B cell (primary cell): Measurements from ENCODE around the gene GNL3. TPM values are rescaled to one million over a fixed set of nuclear protein-coding genes. Genes with fewer than 3 reads are reported as not detected.

ENCODE experiments used
- ATAC-seq: fragments of 200-7000 bp; cut with Tn5 transposase; one replicate; pipeline ENCODE4 v1.10.0; 2021; ENCODE audit warnings: low read depth, mild to moderate bottlenecking, moderate number of reproducible peaks, moderate library complexity
- CTCF ChIA-PET: fragments of 350-600 bp; sonication (Branson Sonifier 250); formaldehyde crosslinking; loops from one replicate; lab custom pipeline; 2021; ENCODE audit warnings: antibody characterized with exemption, inconsistent platforms; lab: Charles Lee
- POLR2A ChIA-PET: fragments of 350-600 bp; sonication (Branson Sonifier 250); formaldehyde crosslinking; loops from one replicate; lab custom pipeline; 2021; ENCODE audit warnings: antibody characterized with exemption; lab: Charles Lee
- DNase-seq: peaks from one replicate; pipeline ENCODE4 v3.0.0; 2013
- H2AFZ ChIP-seq: 2 replicates; pipeline ENCODE4 v1.6.1; 2012; ENCODE audit warnings: mild to moderate bottlenecking, low read depth, low read length; ENCODE audit not compliant: insufficient read depth, poor library complexity, severe bottlenecking
- H3K27ac ChIP-seq, 2 donors: 1 replicate in 1 of 2; 2 replicates in 1 of 2; pipeline ENCODE4 v1.5.1; 2012 to 2013; ENCODE audit warnings: low read length in 2 of 2, mild to moderate bottlenecking in 2 of 2, moderate library complexity in 1 of 2
- H3K27me3 ChIP-seq, 4 experiments: fragments of 200-600 bp in 1 of 4; sonication (generic) in 1 of 4; replicated peaks in 1 of 4; 1 replicate in 2 of 4; 2 replicates in 2 of 4; pipeline versions ENCODE4 v1.6.1 to v1.7.0; 2013 to 2016; ENCODE audit warnings: low read length in 3 of 4, mild to moderate bottlenecking in 2 of 4, mixed read lengths in 1 of 4, moderate library complexity in 1 of 4; ENCODE audit not compliant: insufficient read depth in 4 of 4, control insufficient read depth in 3 of 4; ENCODE audit errors: control extremely low read depth in 1 of 4
- H3K36me3 ChIP-seq, 2 experiments: replicated peaks in 1 of 2; 1 replicate in 1 of 2; 2 replicates in 1 of 2; pipeline versions ENCODE4 v1.6.1 to v1.7.1; 2013; ENCODE audit warnings: low read length in 1 of 2; ENCODE audit not compliant: insufficient read depth in 2 of 2, control insufficient read depth in 1 of 2; ENCODE audit errors: control extremely low read depth in 1 of 2, extremely low read depth in 1 of 2
- H3K4me1 ChIP-seq, 2 donors: fragments of 200-600 bp in 1 of 2; sonication (generic) in 1 of 2; 1 replicate in 1 of 2; 2 replicates in 1 of 2; pipeline versions ENCODE4 v1.5.1 to v1.6.1; 2013 to 2017; ENCODE audit warnings: low read length in 2 of 2; ENCODE audit not compliant: control insufficient read depth in 2 of 2, insufficient read depth in 2 of 2
- H3K4me2 ChIP-seq: replicated peaks from 2 replicates; pipeline ENCODE3; 2012; ENCODE audit warnings: mild to moderate bottlenecking, low read depth, low read length; ENCODE audit not compliant: poor library complexity, severe bottlenecking
- H3K4me3 ChIP-seq, 5 experiments: fragments of 200-600 bp in 1 of 5; sonication (generic) in 1 of 5; 1 replicate in 3 of 5; 2 replicates in 2 of 5; pipeline versions ENCODE4 v1.5.1 to v1.7.0; 2011 to 2016; ENCODE audit warnings: low read length in 4 of 5, mild to moderate bottlenecking in 4 of 5, low read depth in 2 of 5, control low read depth in 1 of 5, moderate library complexity in 1 of 5; ENCODE audit not compliant: insufficient read depth in 1 of 5; ENCODE audit errors: control extremely low read depth in 1 of 5, extremely low read depth in 1 of 5
- H3K79me2 ChIP-seq: fragments of 200-600 bp; sonication (generic); one replicate; pipeline ENCODE4 v1.6.0; 2016; ENCODE audit warnings: low read length; ENCODE audit not compliant: control insufficient read depth, insufficient read depth
- H3K9ac ChIP-seq: fragments of 200-600 bp; sonication (generic); 2 replicates; pipeline ENCODE4 v1.6.1; 2017; ENCODE audit warnings: mild to moderate bottlenecking, low read length, moderate library complexity
- H3K9me3 ChIP-seq, 3 donors: one replicate each; pipeline versions ENCODE4 v1.6.1 to v1.7.1; 2013; ENCODE audit warnings: low read length in 2 of 3; ENCODE audit not compliant: control insufficient read depth in 2 of 3, insufficient read depth in 1 of 3; ENCODE audit errors: control extremely low read depth in 1 of 3
- H4K20me1 ChIP-seq: 2 replicates; pipeline ENCODE4 v1.6.0; 2012; ENCODE audit warnings: mild to moderate bottlenecking, low read length; ENCODE audit not compliant: insufficient read depth, control insufficient read depth, poor library complexity, severe bottlenecking
- H3K27ac Mint-ChIP-seq: one replicate; pipeline ENCODE4 v1.8.0; 2021; ENCODE audit warnings: mixed read lengths
- H3K27me3 Mint-ChIP-seq: one replicate; pipeline ENCODE4 v1.8.0; 2021; ENCODE audit warnings: mixed read lengths
- H3K4me1 Mint-ChIP-seq: one replicate; pipeline ENCODE4 v1.8.0; 2021; ENCODE audit warnings: mixed read lengths
- H3K4me3 Mint-ChIP-seq: one replicate; pipeline ENCODE4 v1.8.0; 2021; ENCODE audit warnings: mixed read lengths
- H3K9me3 Mint-ChIP-seq: one replicate; pipeline ENCODE4 v1.8.0; 2022; ENCODE audit warnings: mixed read lengths; ENCODE audit not compliant: insufficient read depth
- CTCF ChIP-seq: fragments of 200-600 bp; IDR thresholded peaks from one replicate; pipeline ENCODE4 v1.8.0; 2022; ENCODE audit warnings: antibody characterized with exemption, mild to moderate bottlenecking
- EZH2 ChIP-seq: IDR thresholded peaks from 2 replicates; pipeline ENCODE4 v1.6.1; 2012; ENCODE audit warnings: borderline replicate concordance, low read depth, mild to moderate bottlenecking, moderate library complexity, low read length; ENCODE audit not compliant: insufficient read depth, poor library complexity, severe bottlenecking
- WGBS: methylation state at CpG from one replicate; pipeline ENCODE4 v1.1.5; 2013; ENCODE audit warnings: missing lambda C conversion rate; ENCODE audit not compliant: insufficient coverage; 5-methylcytosine and 5-hydroxymethylcytosine counted together
- intact Hi-C: fragments of 100-400 bp; cut with micrococcal nuclease; formaldehyde crosslinking; loops from one replicate; pipeline ENCODE4 v1.10.0; 2022
- polyA plus RNA-seq: library from polyadenylated mRNA; depleted of rRNA; stranded (reverse); fragments of >200 nt; gene quantifications from 2 replicates; pipeline ENCODE4 v1.2.3, GENCODE V29; 2012
- total RNA-seq, 2 donors: library from RNA; stranded (reverse); fragments of 120-200 nt in 1 of 2; gene quantifications; 1 replicate in 1 of 2; 2 replicates in 1 of 2; pipeline versions ENCODE4 v1.2.3 to v1.2.4, GENCODE V29; 2013 to 2022

Gene GNL3
- total and polyA plus RNA-seq, 2 donors (not counting 1 experiment from before 2014, with no cell fraction given) = 32.6 to 68.5 TPM

GRCh38 chr3:52714335-52715302 is 28.8 kb downstream of the GNL3 start:
- ChIA-PET CTCF (interaction anchor here (1.3 kb wide), 1 partner anchor 15 kb away, joined by 3 read pairs; no protein-coding TSS in a partner anchor), POLR2A (interaction anchor here (0.7 kb wide), 1 partner anchor 48 kb away, joined by 6 read pairs; no protein-coding TSS in a partner anchor)
- Histone ChIP-seq H3K27me3 (no peaks in the 10 kb centered on the region), H3K4me2 (no peak overlapping the region), H3K9ac (no peak overlapping the region), H3K4me3 (no peak overlapping the region), H3K36me3 (peaks cover 0 to 7% of the 10 kb centered on the region in 2 experiments), H3K9me3 (peaks cover 0 to 3% (median 0%) of the 10 kb centered on the region in 3 donors), H3K27ac (no peak overlapping the region), H3K79me2 (no peaks in the 10 kb centered on the region), H4K20me1 (no peaks in the 10 kb centered on the region), H2AFZ (no peak overlapping the region), H3K4me1 (peaks cover 9 to 11% of the 10 kb centered on the region in 2 donors)
- Mint-ChIP-seq H3K27me3 (no peaks in the 10 kb centered on the region), H3K4me1 (peaks cover 13% of the 10 kb centered on the region), H3K9me3 (no peaks in the 10 kb centered on the region), H3K27ac (no peak overlapping the region), H3K4me3 (no peak overlapping the region)
- TF ChIP-seq EZH2 (no peak), CTCF (no peak)
- ATAC-seq = peak; percentile 5
- DNase-seq = no peak
- intact Hi-C loops = no loop called here
- 94% methylated on average over 35 of the region's 39 CpGs for WGBS
